HG02678 (cell line): ENCODE results near the gene TBCK.
"Not testable (repeated sequence)": the region's sequence is repeated elsewhere in the genome, so short reads cannot be mapped to it uniquely, and the experiment has no call there.

Experiments
- ATAC-seq: cut with Tn5 transposase; IDR thresholded peaks from one replicate; pipeline ENCODE4 v1.9.1; 2021; ENCODE audit warnings: mild to moderate bottlenecking, moderate library complexity; ENCODE audit not compliant: unreplicated experiment

Gene TBCK

GRCh38 chr4:106323119-106323518 lies 7.1 kb upstream of the TBCK start:
- ATAC-seq = no peak

- not testable (repeated sequence) for ATAC-seq
Observed at GRCh38 chr4:106321814-106322213, 5.8 kb upstream of the TBCK start.

- ATAC-seq = not testable (repeated sequence)
Observed at GRCh38 chr4:106321168-106321567, 5.2 kb upstream of the TBCK start.

- no peak for ATAC-seq
Observed at GRCh38 chr4:106320235-106320634, 4.2 kb upstream of the TBCK start.

- no peak for ATAC-seq
Observed at GRCh38 chr4:106318511-106318910, 2.5 kb upstream of the TBCK start.

GRCh38 chr4:106317815-106318214 lies 1.8 kb upstream of the TBCK start:
- no peak for ATAC-seq

GRCh38 chr4:106316773-106317409 lies 882 bp upstream of the TBCK start:
- no peak for ATAC-seq

- peak; percentile 20 for ATAC-seq
Observed at GRCh38 chr4:106315476-106315967, 487 bp downstream of the TBCK start.

GRCh38 chr4:106314960-106315359 lies 1.0 kb downstream of the TBCK start:
- no peak for ATAC-seq

- no peak for ATAC-seq
Observed at GRCh38 chr4:106312997-106313522, 2.9 kb downstream of the TBCK start.

- ATAC-seq = no peak
Observed at GRCh38 chr4:106312377-106312776, 3.6 kb downstream of the TBCK start.

- ATAC-seq = no peak
Observed at GRCh38 chr4:106306561-106306960, 9.4 kb downstream of the TBCK start.

GRCh38 chr4:106305435-106306055 lies 10.5 kb downstream of the TBCK start:
- no peak for ATAC-seq

GRCh38 chr4:106304632-106305031 lies 11.4 kb downstream of the TBCK start:
- no peak for ATAC-seq

- no peak for ATAC-seq
Observed at GRCh38 chr4:106303548-106304281, 12.3 kb downstream of the TBCK start.

GRCh38 chr4:106302062-106302438 lies 14.0 kb downstream of the TBCK start:
- ATAC-seq = no peak

- no peak for ATAC-seq
Observed at GRCh38 chr4:106301393-106302061, 14.5 kb downstream of the TBCK start.

GRCh38 chr4:106299977-106300376 lies 16.0 kb downstream of the TBCK start:
- no peak for ATAC-seq

GRCh38 chr4:106297245-106298035 lies 18.6 kb downstream of the TBCK start:
- no peak for ATAC-seq

- ATAC-seq = no peak
Observed at GRCh38 chr4:106294062-106294461, 21.9 kb downstream of the TBCK start.
